Lung microvascular endothelial cell (primary cell): ENCODE data around the gene THAP11. TPM values are rescaled to one million over a fixed set of nuclear protein-coding genes. Genes with fewer than 3 reads are reported as not detected.
"Not testable (repeated sequence)": the region's sequence is repeated elsewhere in the genome, so short reads cannot be mapped to it uniquely, and the experiment has no call there.

Experiments
- DNase-seq, 2 donors: peaks; one replicate each; pipeline versions ENCODE4 v3.0.0 to v3.0.0-alpha.2; 2010; ENCODE audit warnings: low read depth in 2 of 2
- total RNA-seq: library from RNA; depleted of rRNA; stranded (reverse); fragments of >200 nt; gene quantifications from 2 replicates; pipeline ENCODE4 v1.2.1, GENCODE V29; 2014

THAP11 gene
- total RNA-seq, 1 donor from 2014 or later: 39.1 TPM

- no peak for DNase-seq
These were observed 7.9 kb upstream of the THAP11 start for GRCh38 chr16:67834242-67834614.

GRCh38 chr16:67837190-67837589, 4.9 kb upstream of the THAP11 start:
- DNase-seq: not testable (repeated sequence)

GRCh38 chr16:67837811-67838210, 4.3 kb upstream of the THAP11 start:
- no peak for DNase-seq

GRCh38 chr16:67841198-67841815, 813 bp upstream of the THAP11 start:
- no peak for DNase-seq

GRCh38 chr16:67842509-67843342, 606 bp downstream of the THAP11 start:
- DNase-seq: peak; percentile 71 to 74

GRCh38 chr16:67843343-67843765, 1.2 kb downstream of the THAP11 start:
- peak in 1 of 2 donors; percentile 59 for DNase-seq

GRCh38 chr16:67844497-67844896, 2.4 kb downstream of the THAP11 start:
- DNase-seq: peak in 1 of 2 donors; percentile 9

GRCh38 chr16:67845291-67846062, 3.4 kb downstream of the THAP11 start:
- DNase-seq: no peak

GRCh38 chr16:67846063-67846319, 3.9 kb downstream of the THAP11 start:
- DNase-seq: peak in 1 of 2 donors; percentile 18

GRCh38 chr16:67846320-67847063, 4.4 kb downstream of the THAP11 start, which contains the start of gene NUTF2:
Gene NUTF2 (plus strand): TSS chr16:67846933. CDS start chr16:67865131, 18,198 bp downstream.
- DNase-seq: peak; percentile 90 to 95

- peak; percentile 50 to 74 for DNase-seq
These were observed 5.1 kb downstream of the THAP11 start, which contains the start of gene CENPT for GRCh38 chr16:67847064-67847861. Gene CENPT (minus strand): TSS chr16:67847693. CDS start chr16:67833859, 13,834 bp downstream.

- DNase-seq: no peak
These were observed 6.0 kb downstream of the THAP11 start for GRCh38 chr16:67848118-67848517.

GRCh38 chr16:67853670-67854069, 11.6 kb downstream of the THAP11 start:
- no peak for DNase-seq

GRCh38 chr16:67855789-67856188, 13.7 kb downstream of the THAP11 start:
- DNase-seq: no peak

- DNase-seq: no peak
These were observed 14.9 kb downstream of the THAP11 start for GRCh38 chr16:67856927-67857546.

- peak; percentile 88 to 97 for DNase-seq
These were observed 15.6 kb downstream of the THAP11 start for GRCh38 chr16:67857547-67858233.

- DNase-seq: no peak
These were observed 16.4 kb downstream of the THAP11 start for GRCh38 chr16:67858500-67858899.

- DNase-seq: peak in 1 of 2 donors; percentile 39
These were observed 18.7 kb downstream of the THAP11 start for GRCh38 chr16:67860589-67861398.

- DNase-seq: no peak
These were observed 19.8 kb downstream of the THAP11 start for GRCh38 chr16:67861877-67862276.
